ENCODE results near the gene SCGB1A1.
"Not testable (repeated sequence)": the region's sequence is repeated elsewhere in the genome, so short reads cannot be mapped to it uniquely, and the experiment has no call there.

The SCGB1A1 gene, protein sequence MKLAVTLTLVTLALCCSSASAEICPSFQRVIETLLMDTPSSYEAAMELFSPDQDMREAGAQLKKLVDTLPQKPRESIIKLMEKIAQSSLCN

DNA sequence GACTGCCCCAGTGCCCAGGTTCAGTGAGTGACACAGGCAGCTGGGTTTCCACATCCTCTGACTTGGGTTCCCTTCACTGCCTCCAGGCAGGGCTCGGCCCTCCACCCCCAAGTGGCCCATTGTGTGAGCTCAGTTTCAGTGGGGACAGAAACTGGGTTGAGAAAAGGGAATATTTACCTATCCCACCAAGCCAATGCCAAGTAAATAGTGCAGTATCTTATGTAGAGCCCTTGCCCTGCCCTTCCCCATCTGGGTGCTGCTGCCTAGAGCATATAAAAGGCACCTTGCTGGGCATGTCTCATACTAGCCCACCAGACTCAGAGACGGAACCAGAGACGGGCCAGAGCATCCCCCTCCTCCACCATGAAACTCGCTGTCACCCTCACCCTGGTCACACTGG is at the start of gene SCGB1A1:
Gene SCGB1A1 (plus strand): TSS at position 301 of the 400 bp plus-strand sequence. CDS start 63 bp downstream, at position 364.
- H3K4me3 ChIP-seq (ENCODE audit: low read depth, low read length), result no peak within 1 kb of the TSS
- DNase-seq (ENCODE audit: low read depth), result no peak
- TF ChIP-seq CTCF (IDR thresholded peaks at IDR 0.05; ENCODE audit: insufficient read depth, low read depth, low read length, missing control alignments), result no peak

GRCh38 chr11:62370743-62371440 is 47.9 kb upstream of the SCGB1A1 start:
- H3K4me3 ChIP-seq (ENCODE audit: low read depth, low read length), result peak overlapping the region; percentile 35
- peak; percentile 70 for DNase-seq (ENCODE audit: low read depth)
- TF ChIP-seq CTCF (IDR thresholded peaks at IDR 0.05; ENCODE audit: insufficient read depth, low read depth, low read length, missing control alignments), result peak; percentile 11

DNA sequence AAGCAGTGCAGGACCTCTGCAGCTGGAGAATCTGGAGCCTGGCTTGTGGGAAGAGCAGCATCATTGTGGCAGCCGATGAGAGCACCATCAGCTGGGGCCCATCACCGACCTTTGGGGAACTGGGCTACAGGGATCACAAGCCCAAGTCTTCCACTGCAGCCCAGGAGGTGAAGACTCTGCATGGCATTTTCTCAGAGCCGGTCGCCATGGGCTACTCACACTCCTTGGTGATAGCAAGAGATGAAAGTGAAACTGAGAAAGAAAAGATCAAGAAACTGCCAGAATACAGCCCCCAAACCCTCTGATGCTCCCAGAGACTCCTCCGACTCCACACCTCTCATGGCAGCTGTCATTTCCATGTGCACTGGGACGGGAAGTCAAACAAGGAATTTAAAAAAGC is 46.0 kb upstream of the SCGB1A1 start:
- H3K4me3 ChIP-seq (ENCODE audit: low read depth, low read length), result no peak overlapping the region
- DNase-seq (ENCODE audit: low read depth), result peak; percentile 28
- TF ChIP-seq CTCF (IDR thresholded peaks at IDR 0.05; ENCODE audit: insufficient read depth, low read depth, low read length, missing control alignments), result no peak

DNA sequence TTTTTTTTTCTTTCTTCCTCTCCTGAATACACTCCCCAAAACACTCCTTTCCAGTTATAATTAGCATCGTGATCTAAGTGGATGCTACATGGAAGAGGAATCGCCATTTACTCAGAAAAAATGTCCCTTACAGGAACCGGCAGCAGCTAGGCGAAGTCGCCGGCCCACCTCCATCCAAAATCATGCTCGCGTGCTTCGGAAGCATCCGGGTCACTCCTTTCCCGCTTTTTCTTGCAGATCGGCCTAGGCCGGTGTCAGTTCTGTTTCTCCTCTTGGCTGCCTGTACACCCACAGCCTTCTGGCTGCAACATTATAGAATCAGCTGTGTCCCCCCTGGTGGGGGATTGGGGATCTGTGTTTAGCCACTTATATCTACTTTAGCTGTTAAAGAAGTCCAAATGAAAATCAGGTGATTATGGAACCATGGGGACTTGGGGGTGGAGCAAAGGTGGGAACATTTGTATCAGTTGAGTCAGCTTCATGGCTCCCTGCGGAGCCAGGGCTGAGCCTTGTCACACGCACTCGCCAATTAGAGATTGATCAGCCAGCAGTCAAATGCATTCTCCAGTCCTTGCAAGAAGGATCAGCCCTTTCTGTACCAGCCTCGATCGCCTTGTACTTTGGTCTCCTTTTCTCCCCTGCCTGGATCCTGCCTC is 45.2 kb upstream of the SCGB1A1 start:
- no peak for DNase-seq (ENCODE audit: low read depth)
- H3K4me3 ChIP-seq (ENCODE audit: low read depth, low read length), result no peak overlapping the region
- no peak for TF ChIP-seq CTCF (IDR thresholded peaks at IDR 0.05; ENCODE audit: insufficient read depth, low read depth, low read length, missing control alignments)

- H3K4me3 ChIP-seq (ENCODE audit: low read depth, low read length), result no peak overlapping the region
- no peak for DNase-seq (ENCODE audit: low read depth)
- TF ChIP-seq CTCF (IDR thresholded peaks at IDR 0.05; ENCODE audit: insufficient read depth, low read depth, low read length, missing control alignments), result no peak
Observed at GRCh38 chr11:62374801-62375200, 44.0 kb upstream of the SCGB1A1 start.

DNA sequence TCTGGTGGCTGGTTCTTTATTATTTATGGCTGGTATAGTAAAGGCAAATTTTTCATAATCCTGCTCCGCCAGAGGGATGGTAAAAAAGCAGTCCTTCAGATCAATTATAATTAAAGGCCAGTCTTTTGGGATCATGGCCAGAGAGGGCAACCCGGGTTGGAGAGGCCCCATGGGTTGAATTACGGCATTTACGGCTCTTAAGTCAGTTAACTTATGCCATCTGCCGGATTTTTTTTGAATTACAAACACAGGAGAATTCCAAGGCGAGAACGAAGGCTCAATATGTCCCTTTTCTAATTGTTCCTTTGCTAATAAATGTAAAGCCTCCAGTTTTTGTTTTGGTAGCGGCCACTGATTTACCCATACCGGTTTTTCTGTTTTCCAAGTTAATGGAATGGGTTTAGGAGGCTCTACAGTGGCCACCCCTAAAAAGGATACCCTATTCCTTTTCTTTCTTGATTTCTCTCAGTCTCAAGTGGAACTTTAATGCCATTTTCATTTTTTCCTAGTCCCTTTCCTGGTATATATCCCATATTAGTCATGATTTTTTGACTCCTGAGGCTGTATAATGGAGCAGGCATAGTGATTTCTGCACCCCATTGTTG is 40.3 kb upstream of the SCGB1A1 start:
- not testable (repeated sequence) for H3K4me3 ChIP-seq (ENCODE audit: low read depth, low read length)
- TF ChIP-seq CTCF (IDR thresholded peaks at IDR 0.05; ENCODE audit: insufficient read depth, low read depth, low read length, missing control alignments), result peak; percentile 13
- DNase-seq (ENCODE audit: low read depth), result peak; percentile 65

GRCh38 chr11:62379586-62379985 is 39.2 kb upstream of the SCGB1A1 start:
- not testable (repeated sequence) for DNase-seq (ENCODE audit: low read depth); H3K4me3 ChIP-seq (ENCODE audit: low read depth, low read length)

Data from GM12865 (cell line).